ENCODE data around the gene CCN2.
"Not testable (repeated sequence)": the region's sequence is repeated elsewhere in the genome, so short reads cannot be mapped to it uniquely, and the experiment has no call there.

Gene CCN2

GRCh38 chr6:131945971-131946370 is 5.2 kb downstream of the CCN2 start:
- no peak for DNase-seq (ENCODE audit: low read depth, low spot score)

- no peak for DNase-seq (ENCODE audit: low read depth, low spot score)
Observed at GRCh38 chr6:131937703-131938631, 13.2 kb downstream of the CCN2 start.

- no peak for DNase-seq (ENCODE audit: low read depth, low spot score)
Observed at GRCh38 chr6:131937226-131937625, 13.9 kb downstream of the CCN2 start.

GRCh38 chr6:131936156-131936555 is 15.0 kb downstream of the CCN2 start:
- no peak for DNase-seq (ENCODE audit: low read depth, low spot score)

GRCh38 chr6:131931063-131931750 is 20.0 kb downstream of the CCN2 start:
- no peak for DNase-seq (ENCODE audit: low read depth, low spot score)

GRCh38 chr6:131929976-131930375 is 21.2 kb downstream of the CCN2 start:
- no peak for DNase-seq (ENCODE audit: low read depth, low spot score)

- no peak for DNase-seq (ENCODE audit: low read depth, low spot score)
Observed at GRCh38 chr6:131929264-131929663, 21.9 kb downstream of the CCN2 start.

- DNase-seq (ENCODE audit: low read depth, low spot score) = no peak
Observed at GRCh38 chr6:131924881-131925474, 26.2 kb downstream of the CCN2 start.

- DNase-seq (ENCODE audit: low read depth, low spot score) = no peak
Observed at GRCh38 chr6:131923356-131923755, 27.8 kb downstream of the CCN2 start.

- no peak for DNase-seq (ENCODE audit: low read depth, low spot score)
Observed at GRCh38 chr6:131920656-131921055, 30.5 kb downstream of the CCN2 start.

GRCh38 chr6:131918650-131919355 is 32.4 kb downstream of the CCN2 start:
- DNase-seq (ENCODE audit: low read depth, low spot score) = no peak

GRCh38 chr6:131917763-131918649 is 33.2 kb downstream of the CCN2 start:
- no peak for DNase-seq (ENCODE audit: low read depth, low spot score)

- DNase-seq (ENCODE audit: low read depth, low spot score) = no peak
Observed at GRCh38 chr6:131917318-131917717, 33.9 kb downstream of the CCN2 start.

- DNase-seq (ENCODE audit: low read depth, low spot score) = no peak
Observed at GRCh38 chr6:131916847-131917246, 34.3 kb downstream of the CCN2 start.

- DNase-seq (ENCODE audit: low read depth, low spot score) = not testable (repeated sequence)
Observed at GRCh38 chr6:131916091-131916796, 34.9 kb downstream of the CCN2 start.

GRCh38 chr6:131914967-131915751 is 36.0 kb downstream of the CCN2 start:
- no peak for DNase-seq (ENCODE audit: low read depth, low spot score)

GRCh38 chr6:131914234-131914633 is 36.9 kb downstream of the CCN2 start:
- DNase-seq (ENCODE audit: low read depth, low spot score) = no peak

GRCh38 chr6:131911951-131912350 is 39.2 kb downstream of the CCN2 start:
- DNase-seq (ENCODE audit: low read depth, low spot score) = no peak

GRCh38 chr6:131910956-131911355 is 40.2 kb downstream of the CCN2 start:
- no peak for DNase-seq (ENCODE audit: low read depth, low spot score)
